GM21423 (cell line): Measurements from ENCODE around the gene BACE2.

ENCODE experiments used
- ATAC-seq: cut with Tn5 transposase; IDR thresholded peaks from one replicate; pipeline ENCODE4 v1.9.1; 2021; ENCODE audit warnings: mild to moderate bottlenecking, moderate library complexity; ENCODE audit not compliant: unreplicated experiment

Gene BACE2

GRCh38 chr21:41211060-41211805 lies 43.3 kb downstream of the BACE2 start:
- ATAC-seq: no peak

GRCh38 chr21:41213021-41213420 lies 45.1 kb downstream of the BACE2 start:
- ATAC-seq: no peak

DNA sequence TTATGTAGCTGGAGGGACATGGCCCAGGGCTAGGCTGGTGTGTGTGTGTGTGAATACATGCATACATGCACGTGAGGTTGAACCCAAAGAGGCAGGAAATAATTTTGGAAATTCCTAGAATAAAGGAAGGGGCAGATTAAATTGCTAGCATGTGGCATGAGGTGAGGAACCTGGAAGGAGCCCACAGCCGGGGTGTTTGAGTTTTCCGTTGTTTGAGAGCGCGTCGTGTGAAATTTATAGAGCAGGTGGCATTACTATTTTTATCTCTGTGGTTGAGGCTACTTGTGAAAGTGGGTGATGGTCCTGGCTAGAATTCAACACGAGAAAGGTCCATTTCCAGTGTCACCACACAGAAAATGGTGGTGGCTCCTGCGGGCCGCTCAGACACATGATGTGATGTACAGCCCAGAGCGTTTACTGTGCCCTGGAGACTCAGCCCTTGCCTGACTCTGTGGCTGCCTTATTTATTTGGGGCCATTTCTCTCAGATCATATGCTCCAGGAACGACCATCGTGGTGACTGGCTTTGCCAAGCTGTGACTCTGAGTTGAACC lies 48.0 kb downstream of the BACE2 start:
- ATAC-seq: no peak

- no peak for ATAC-seq
Observed at GRCh38 chr21:41216486-41216885, 48.5 kb downstream of the BACE2 start.

DNA sequence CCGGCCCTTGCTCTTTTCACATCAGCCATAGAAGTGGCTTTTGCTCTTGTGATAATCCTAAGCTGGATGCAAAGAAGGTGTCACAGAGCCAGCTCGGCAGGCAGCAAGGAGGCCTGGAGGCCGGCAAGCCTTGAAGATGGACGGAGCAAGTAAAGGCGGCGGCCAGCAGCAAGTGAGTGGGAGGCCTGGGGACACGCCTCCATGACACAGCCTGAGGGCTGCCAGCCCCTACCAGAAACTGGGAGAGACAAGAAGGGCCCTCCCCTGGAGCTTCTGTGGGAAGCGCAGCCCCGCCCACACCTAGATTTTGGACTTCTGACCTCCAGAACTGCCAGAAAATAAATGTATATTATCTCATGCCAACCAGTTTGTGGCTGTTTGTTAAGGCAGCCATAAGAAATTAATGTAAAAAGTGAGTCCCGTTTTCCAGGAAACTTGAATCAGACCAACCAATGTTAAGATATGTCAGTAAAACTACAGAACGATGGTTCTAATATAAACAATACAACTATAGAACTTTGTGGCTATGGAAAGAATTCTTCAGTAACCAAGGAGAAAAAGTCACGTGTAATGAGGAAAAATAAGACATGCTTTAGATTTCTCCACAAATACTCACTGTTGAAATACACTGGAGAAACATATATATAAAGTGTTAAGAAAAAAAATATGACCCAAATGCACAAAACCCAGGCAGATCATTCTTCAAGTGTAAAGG lies 49.9 kb downstream of the BACE2 start:
- no peak for ATAC-seq

- ATAC-seq: no peak
Observed at GRCh38 chr21:41219498-41220207, 51.7 kb downstream of the BACE2 start.

GRCh38 chr21:41220208-41220733 lies 52.3 kb downstream of the BACE2 start:
- ATAC-seq: no peak

GRCh38 chr21:41222247-41223068 lies 54.5 kb downstream of the BACE2 start:
- no peak for ATAC-seq

- no peak for ATAC-seq
Observed at GRCh38 chr21:41226853-41227252, 58.9 kb downstream of the BACE2 start.

DNA sequence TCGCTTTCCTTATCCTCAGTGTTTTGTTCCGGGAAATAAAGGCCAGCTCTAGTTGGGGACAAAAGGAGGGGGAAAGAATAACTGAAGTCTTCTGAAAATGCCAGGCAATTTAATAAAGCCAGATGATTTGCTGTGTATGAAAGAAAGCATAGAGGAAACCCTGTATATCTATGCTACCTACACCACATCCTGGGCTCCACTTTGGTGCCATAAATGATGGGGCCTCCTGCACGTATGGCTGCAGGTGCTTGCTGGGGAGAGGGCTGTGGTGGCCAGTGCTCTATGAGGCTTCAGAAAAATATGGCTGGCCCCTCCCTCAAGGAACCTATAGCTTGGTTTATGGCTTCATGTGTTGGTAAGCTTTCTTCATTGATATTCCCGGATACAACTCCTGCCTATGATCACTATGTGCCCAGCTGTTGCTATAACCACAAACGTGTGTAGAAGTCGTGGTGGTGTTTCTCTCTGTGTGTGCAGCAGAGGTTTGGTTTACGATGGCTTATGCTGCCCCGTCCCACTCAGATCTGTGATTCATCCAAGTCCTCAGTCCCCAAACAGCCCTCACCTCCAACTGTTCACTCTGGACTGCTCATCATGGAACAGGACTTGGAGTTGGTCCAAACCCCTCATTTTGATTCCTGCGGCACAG lies 59.5 kb downstream of the BACE2 start:
- ATAC-seq: no peak

GRCh38 chr21:41228006-41228370 lies 60.0 kb downstream of the BACE2 start:
- no peak for ATAC-seq

DNA sequence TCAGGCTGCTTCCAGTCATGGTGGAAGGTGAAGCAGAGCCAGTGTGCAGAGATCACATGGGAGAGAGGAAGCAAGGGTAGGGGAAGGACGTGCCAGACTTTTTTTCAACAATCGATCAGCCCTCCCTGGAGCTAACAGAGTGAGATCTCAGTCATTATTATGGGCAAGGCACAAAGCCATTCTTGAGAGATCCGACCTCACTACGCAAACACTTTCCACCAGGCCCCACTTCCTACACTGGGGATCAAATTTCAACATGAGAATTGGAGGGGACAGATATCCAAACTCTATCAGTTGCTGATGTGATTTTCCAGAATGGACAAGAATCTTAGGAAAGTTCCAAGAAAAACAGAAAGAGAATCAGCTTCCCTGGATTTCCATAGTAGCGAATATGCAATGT lies 60.5 kb downstream of the BACE2 start:
- no peak for ATAC-seq

DNA sequence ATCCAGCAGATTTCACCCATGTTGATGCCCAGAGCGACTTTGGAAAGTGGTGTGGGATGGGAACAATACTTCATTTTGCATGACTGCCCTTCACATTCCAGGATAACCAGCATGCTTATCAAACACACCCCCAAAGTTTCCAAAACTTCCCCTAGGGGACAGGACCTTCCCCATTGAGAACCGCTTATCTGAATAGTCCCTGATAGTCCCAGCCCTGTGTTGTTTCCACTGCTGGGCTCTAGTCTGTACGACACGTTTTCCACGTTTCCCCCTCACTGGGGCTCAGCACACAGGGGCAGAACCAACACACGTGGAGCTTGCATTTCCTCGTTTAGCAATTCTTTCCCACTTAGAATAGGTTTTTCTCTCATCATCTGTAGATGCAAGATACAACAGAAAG lies 61.0 kb downstream of the BACE2 start:
- ATAC-seq: no peak

DNA sequence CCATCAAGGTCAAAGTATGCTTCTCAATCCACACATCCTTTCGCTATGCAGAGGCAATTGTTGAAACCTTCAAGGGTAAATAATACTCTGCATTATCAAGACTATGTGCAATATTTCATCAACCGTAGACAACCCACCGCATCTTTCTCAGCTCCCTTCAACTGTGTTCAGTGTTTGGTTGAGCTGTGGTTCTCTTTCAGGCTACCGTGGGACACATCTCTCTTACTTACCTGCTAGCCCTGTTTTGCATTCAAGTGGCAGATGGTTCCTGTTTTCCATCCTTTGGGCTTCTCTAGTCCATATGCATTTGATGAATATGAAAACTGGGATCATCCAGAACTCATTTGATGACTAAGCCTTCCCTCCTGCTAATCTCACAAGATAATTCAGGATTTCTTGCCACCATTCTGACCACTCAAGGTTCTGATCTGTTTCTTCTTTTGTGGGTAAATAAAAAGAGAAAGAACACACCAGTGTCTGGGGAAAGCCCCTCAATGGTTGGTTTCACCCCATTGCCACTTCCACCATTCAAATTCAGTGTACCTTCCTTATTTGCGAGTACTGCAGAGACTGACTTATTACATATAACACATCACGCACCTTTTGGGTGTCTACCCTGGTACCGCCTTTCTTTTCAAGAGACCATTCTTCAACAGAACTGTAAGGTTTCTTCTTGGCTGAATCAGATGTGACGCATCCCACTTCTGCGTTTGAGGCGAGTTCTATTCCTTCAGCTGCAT lies 61.7 kb downstream of the BACE2 start:
- ATAC-seq: no peak

DNA sequence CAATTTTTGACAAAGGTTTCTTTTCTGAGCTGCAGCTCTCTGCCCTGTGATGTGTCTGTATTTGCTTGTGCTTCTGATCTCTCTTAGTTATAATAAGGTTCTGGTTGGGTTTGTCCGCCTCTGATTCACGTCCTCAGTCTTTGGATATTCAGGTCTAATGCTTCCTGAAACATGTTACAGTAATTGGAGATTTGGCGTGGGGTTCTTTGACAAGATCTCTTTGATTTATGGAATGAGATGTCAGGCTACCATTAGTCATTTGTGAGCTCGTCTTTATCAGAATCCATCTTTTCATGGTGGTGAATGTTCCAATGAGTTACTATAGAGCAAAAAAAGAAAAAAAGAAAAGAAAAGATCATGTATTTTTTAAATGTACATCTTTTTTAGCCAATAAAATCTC lies 62.5 kb downstream of the BACE2 start:
- ATAC-seq: no peak

DNA sequence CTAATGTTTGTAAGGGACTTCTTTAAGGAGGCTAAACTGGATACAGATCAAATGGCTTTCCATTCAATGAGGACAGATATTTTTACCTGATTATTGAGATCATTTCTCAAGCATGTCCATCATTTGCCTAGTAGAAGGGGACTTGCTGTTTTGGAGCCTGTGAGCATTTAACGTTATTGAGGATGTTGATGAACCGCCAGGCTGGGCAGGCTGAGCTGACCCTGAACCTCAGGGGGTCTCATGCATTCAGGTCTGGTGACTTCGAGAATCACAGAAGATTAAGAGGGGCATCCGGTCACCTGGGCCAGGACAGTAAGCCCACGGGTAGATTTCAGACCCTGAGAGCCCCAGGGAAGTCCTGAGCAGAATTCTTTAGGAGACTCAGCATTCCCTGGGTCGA lies 63.1 kb downstream of the BACE2 start:
- no peak for ATAC-seq

DNA sequence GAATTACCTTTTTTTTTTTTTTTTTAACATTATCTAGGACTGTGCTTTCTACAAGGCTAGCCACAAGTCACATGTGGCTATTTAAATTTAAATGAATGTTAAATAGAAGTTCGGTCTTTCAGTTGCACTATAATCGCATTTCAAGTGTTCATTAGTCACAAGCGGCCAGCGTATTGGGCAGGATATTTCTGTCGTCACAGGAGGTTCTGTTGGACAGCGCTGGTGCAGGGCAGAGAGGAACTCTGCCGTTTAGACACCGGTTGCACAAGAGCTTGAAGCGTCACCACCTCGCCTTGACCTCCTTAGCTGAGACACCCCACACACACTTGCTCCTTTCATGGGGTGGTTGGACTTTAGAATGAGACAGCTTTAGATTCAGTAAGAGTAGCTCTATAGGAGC lies 64.1 kb downstream of the BACE2 start:
- no peak for ATAC-seq

DNA sequence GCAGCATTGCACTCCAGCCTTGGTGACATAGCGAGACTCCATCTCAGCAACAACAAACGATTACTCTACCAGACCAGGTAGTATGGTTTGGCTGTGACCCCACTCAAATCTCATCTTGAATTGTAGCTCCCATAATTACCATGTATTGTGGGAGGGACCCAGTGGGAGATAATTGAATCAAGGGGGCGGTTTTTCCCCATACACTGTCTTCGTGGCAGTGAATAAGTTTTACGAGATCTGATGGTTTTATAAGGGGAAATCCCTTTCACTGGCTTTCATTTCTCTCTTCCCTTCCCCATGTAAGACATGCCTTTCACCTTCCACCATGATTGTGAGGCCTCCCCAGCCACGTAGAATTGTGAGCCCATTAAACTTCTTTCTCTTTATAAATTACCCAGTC lies 66.0 kb downstream of the BACE2 start:
- ATAC-seq: no peak

- no peak for ATAC-seq
Observed at GRCh38 chr21:41234569-41234968, 66.6 kb downstream of the BACE2 start.
